ENCODE data around the gene NCAM1.

DNA sequence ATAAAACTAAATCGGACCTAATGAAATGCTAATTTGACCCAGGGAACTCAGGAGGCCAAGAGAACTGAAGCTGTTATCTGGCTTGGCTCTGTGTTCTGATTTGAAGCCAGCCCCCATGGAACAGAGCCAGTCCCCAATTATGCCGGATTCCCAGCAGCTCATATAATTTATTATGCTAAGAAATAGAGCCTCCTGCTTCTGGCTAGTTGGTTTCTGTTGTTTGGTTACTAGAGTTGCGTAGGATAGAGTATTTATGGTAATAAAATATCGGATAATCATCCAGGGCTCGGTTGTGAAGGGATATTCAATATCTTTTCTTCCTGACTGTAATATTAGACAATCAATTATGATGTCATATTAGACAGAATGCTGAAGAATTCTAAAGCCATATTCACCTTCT, 232.7 kb downstream of the NCAM1 start:
- TF ChIP-seq, protein P1, sequence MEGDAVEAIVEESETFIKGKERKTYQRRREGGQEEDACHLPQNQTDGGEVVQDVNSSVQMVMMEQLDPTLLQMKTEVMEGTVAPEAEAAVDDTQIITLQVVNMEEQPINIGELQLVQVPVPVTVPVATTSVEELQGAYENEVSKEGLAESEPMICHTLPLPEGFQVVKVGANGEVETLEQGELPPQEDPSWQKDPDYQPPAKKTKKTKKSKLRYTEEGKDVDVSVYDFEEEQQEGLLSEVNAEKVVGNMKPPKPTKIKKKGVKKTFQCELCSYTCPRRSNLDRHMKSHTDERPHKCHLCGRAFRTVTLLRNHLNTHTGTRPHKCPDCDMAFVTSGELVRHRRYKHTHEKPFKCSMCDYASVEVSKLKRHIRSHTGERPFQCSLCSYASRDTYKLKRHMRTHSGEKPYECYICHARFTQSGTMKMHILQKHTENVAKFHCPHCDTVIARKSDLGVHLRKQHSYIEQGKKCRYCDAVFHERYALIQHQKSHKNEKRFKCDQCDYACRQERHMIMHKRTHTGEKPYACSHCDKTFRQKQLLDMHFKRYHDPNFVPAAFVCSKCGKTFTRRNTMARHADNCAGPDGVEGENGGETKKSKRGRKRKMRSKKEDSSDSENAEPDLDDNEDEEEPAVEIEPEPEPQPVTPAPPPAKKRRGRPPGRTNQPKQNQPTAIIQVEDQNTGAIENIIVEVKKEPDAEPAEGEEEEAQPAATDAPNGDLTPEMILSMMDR (IDR thresholded peaks at IDR 0.05; ENCODE audit: low read length), result no peak
- no peak for TF ChIP-seq EZH2phosphoT487 (IDR thresholded peaks at IDR 0.05; ENCODE audit: low read length)
- no peak for TF ChIP-seq EZH2 (optimal IDR thresholded peaks at IDR 0.05; ENCODE audit: low read depth, low read length)
